H9 (cell line): Measurements from ENCODE around the gene ETF1. TPM values are rescaled to one million over a fixed set of nuclear protein-coding genes. Genes with fewer than 3 reads are reported as not detected.

Source experiments
- DNase-seq: peaks from one replicate; pipeline ENCODE4 v3.0.0-alpha.2; 2017
- H2AFZ ChIP-seq: one replicate; pipeline ENCODE4 v1.6.1; 2013; ENCODE audit warnings: mild to moderate bottlenecking, low read length, control low read depth, moderate library complexity
- H2AK5ac ChIP-seq: 2 replicates; pipeline ENCODE4 v1.6.1; 2013; ENCODE audit warnings: low read length, control low read depth, mixed read lengths; ENCODE audit not compliant: insufficient read length
- H2BK120ac ChIP-seq: one replicate; pipeline ENCODE4 v1.6.1; 2013; ENCODE audit warnings: low read depth, mild to moderate bottlenecking, low read length, control low read depth, inconsistent platforms; ENCODE audit not compliant: poor library complexity, severe bottlenecking
- H2BK12ac ChIP-seq: 2 replicates; pipeline ENCODE4 v1.6.1; 2013; ENCODE audit warnings: low read length, control low read depth, mixed read lengths, low read depth; ENCODE audit not compliant: insufficient read length
- H2BK15ac ChIP-seq: 2 replicates; pipeline ENCODE4 v1.6.1; 2013; ENCODE audit warnings: low read depth, low read length, control low read depth
- H2BK20ac ChIP-seq: one replicate; pipeline ENCODE4 v1.6.1; 2013; ENCODE audit warnings: low read depth, mild to moderate bottlenecking, low read length, control low read depth, inconsistent platforms; ENCODE audit not compliant: poor library complexity, severe bottlenecking
- H2BK5ac ChIP-seq: 2 replicates; pipeline ENCODE4 v1.6.1; 2013; ENCODE audit warnings: low read length, control low read depth, mixed read lengths; ENCODE audit not compliant: insufficient read length
- H3K14ac ChIP-seq: 2 replicates; pipeline ENCODE4 v1.6.1; 2013; ENCODE audit warnings: low read length, control low read depth; ENCODE audit not compliant: insufficient read depth
- H3K18ac ChIP-seq: 2 replicates; pipeline ENCODE4 v1.6.1; 2013; ENCODE audit warnings: low read depth, mild to moderate bottlenecking, mixed read lengths, low read length, control low read depth; ENCODE audit not compliant: insufficient read length
- H3K23ac ChIP-seq: 2 replicates; pipeline ENCODE4 v1.6.1; 2013; ENCODE audit warnings: low read length, control low read depth, mixed read lengths, low read depth; ENCODE audit not compliant: insufficient read length
- H3K23me2 ChIP-seq: 2 replicates; pipeline ENCODE4 v1.6.1; 2013; ENCODE audit warnings: low read depth, mild to moderate bottlenecking, mixed read lengths, low read length, control low read depth; ENCODE audit not compliant: insufficient read length, poor library complexity, severe bottlenecking
- H3K27ac ChIP-seq: 2 replicates; pipeline ENCODE4 v1.5.1; 2013; ENCODE audit warnings: low read length, control low read depth, mixed read lengths, low read depth; ENCODE audit not compliant: insufficient read length
- H3K27me3 ChIP-seq: 2 replicates; pipeline ENCODE4 v1.6.1; 2013; ENCODE audit warnings: low read length, control low read depth, inconsistent platforms; ENCODE audit not compliant: insufficient read depth
- H3K4ac ChIP-seq: 2 replicates; pipeline ENCODE4 v1.6.1; 2013; ENCODE audit warnings: low read depth, mild to moderate bottlenecking, control low read depth, inconsistent platforms, low read length, moderate library complexity
- H3K4me1 ChIP-seq: 2 replicates; pipeline ENCODE4 v1.6.1; 2013; ENCODE audit warnings: low read length, control low read depth, inconsistent platforms; ENCODE audit not compliant: insufficient read depth
- H3K4me2 ChIP-seq: 2 replicates; pipeline ENCODE4 v1.6.1; 2013; ENCODE audit warnings: low read length, control low read depth, mixed read lengths; ENCODE audit not compliant: insufficient read length, insufficient read depth
- H3K56ac ChIP-seq: 2 replicates; pipeline ENCODE4 v1.6.1; 2013; ENCODE audit warnings: low read depth, mild to moderate bottlenecking, mixed read lengths, low read length, control low read depth; ENCODE audit not compliant: insufficient read length
- H3K79me1 ChIP-seq: 2 replicates; pipeline ENCODE4 v1.6.1; 2013; ENCODE audit warnings: low read depth, mild to moderate bottlenecking, moderate library complexity, low read length, control low read depth, inconsistent platforms; ENCODE audit not compliant: insufficient read depth, poor library complexity, severe bottlenecking
- H3K79me2 ChIP-seq: 2 replicates; pipeline ENCODE4 v1.6.1; 2013; ENCODE audit warnings: low read length, control low read depth, inconsistent platforms; ENCODE audit not compliant: insufficient read depth
- H3K9ac ChIP-seq: 2 replicates; pipeline ENCODE4 v1.6.1; 2013; ENCODE audit warnings: low read length, control low read depth, mixed read lengths; ENCODE audit not compliant: insufficient read length; ENCODE audit errors: extremely low read depth
- H3K9me3 ChIP-seq: one replicate; pipeline ENCODE4 v1.6.1; 2013; ENCODE audit warnings: low read depth, low read length, inconsistent platforms; ENCODE audit not compliant: control insufficient read depth
- H3T11ph ChIP-seq: one replicate; pipeline ENCODE4 v1.6.1; 2013; ENCODE audit warnings: mild to moderate bottlenecking, low read length, control low read depth, inconsistent platforms
- H4K20me1 ChIP-seq: one replicate; pipeline ENCODE4 v1.6.1; 2013; ENCODE audit not compliant: control insufficient read depth, insufficient read length, insufficient read depth
- H4K5ac ChIP-seq: 2 replicates; pipeline ENCODE4 v1.6.1; 2013; ENCODE audit warnings: low read depth, mild to moderate bottlenecking, mixed read lengths, low read length, control low read depth; ENCODE audit not compliant: insufficient read length
- H4K8ac ChIP-seq: replicated peaks from 2 replicates; pipeline ENCODE4 v1.6.1; 2013; ENCODE audit warnings: low read length, control low read depth, mixed read lengths, low read depth; ENCODE audit not compliant: insufficient read length
- H4K91ac ChIP-seq: 2 replicates; pipeline ENCODE4 v1.6.1; 2013; ENCODE audit warnings: low read depth, mild to moderate bottlenecking, moderate library complexity, mixed read lengths, low read length, control low read depth; ENCODE audit not compliant: insufficient read length
- H3K27ac Mint-ChIP-seq, 3 experiments: 2 replicates in 2 of 3; 3 replicates in 1 of 3; pipeline ENCODE4 v1.8.0; 2020 to 2021; ENCODE audit warnings: mixed read lengths in 3 of 3, mild to moderate bottlenecking in 1 of 3, moderate library complexity in 1 of 3
- H3K27me3 Mint-ChIP-seq: 2 replicates; pipeline ENCODE4 v1.8.0; 2021; ENCODE audit warnings: low read depth, mild to moderate bottlenecking, moderate library complexity, mixed read lengths
- H3K36me3 Mint-ChIP-seq, 3 experiments: 2 replicates in 2 of 3; 3 replicates in 1 of 3; pipeline ENCODE4 v1.8.0; 2020 to 2021; ENCODE audit warnings: low read depth in 3 of 3, mixed read lengths in 3 of 3; ENCODE audit not compliant: insufficient read depth in 1 of 3
- H3K4me1 Mint-ChIP-seq, 2 experiments: 2 replicates each; pipeline ENCODE4 v1.8.0; 2020; ENCODE audit warnings: mixed read lengths in 2 of 2
- H3K4me3 Mint-ChIP-seq, 2 experiments: 2 replicates in 1 of 2; 3 replicates in 1 of 2; pipeline ENCODE4 v1.8.0; 2020 to 2021; ENCODE audit warnings: mild to moderate bottlenecking in 2 of 2, mixed read lengths in 2 of 2, moderate library complexity in 1 of 2
- H3K9me3 Mint-ChIP-seq, 2 experiments: 2 replicates in 1 of 2; 3 replicates in 1 of 2; pipeline ENCODE4 v1.8.0; 2020; ENCODE audit warnings: mild to moderate bottlenecking in 2 of 2, mixed read lengths in 2 of 2, moderate library complexity in 1 of 2
- total RNA-seq: library from RNA; stranded (reverse); gene quantifications from 2 replicates; pipeline ENCODE4 v1.2.1, GENCODE V29; 2021
- TF ChIP-seq, protein P1 (sequence below): fragments of 200-600 bp; sonication (generic); conservative IDR thresholded peaks from 3 replicates; pipeline ENCODE4 v1.8.0; 2021; ENCODE audit warnings: antibody characterized with exemption, mild to moderate bottlenecking

Gene ETF1
- total RNA-seq, 1 experiment from 2014 or later = 175 TPM

DNA sequence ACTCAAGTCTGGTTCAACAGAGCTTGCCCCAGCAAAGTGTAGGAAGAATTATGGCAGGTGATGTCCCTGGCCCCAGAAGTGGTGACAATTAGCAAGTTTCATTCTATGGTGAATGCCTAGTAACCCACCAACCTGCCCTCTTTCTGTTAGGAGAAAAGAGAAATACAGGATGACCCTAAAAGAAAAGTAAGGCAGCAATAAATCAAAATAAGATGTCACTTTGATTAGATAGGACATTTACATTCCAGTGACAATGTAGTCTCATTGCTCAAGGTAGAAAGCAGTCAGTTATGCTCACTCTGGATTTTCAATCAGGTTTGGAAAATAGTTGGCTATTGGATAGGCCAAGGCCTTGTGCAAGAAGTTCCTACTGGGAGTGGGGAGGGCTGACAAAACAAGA lies 37.7 kb upstream of the ETF1 start:
- Histone ChIP-seq H3K4me2 (no peak overlapping the region), H2AFZ (no peak overlapping the region), H2BK15ac (no peak overlapping the region), H2BK120ac (no peak overlapping the region), H3K4ac (no peak overlapping the region), H3K56ac (no peak overlapping the region), H4K91ac (no peak overlapping the region), H3K18ac (no peak overlapping the region), H2BK5ac (no peak overlapping the region), H3K9ac (no peak overlapping the region), H3K14ac (no peak overlapping the region), H3K79me1 (no peaks in the 10 kb centered on the region), H3K27ac (no peak overlapping the region), H4K20me1 (no peaks in the 10 kb centered on the region), H3K9me3 (no peaks in the 10 kb centered on the region), H2BK20ac (no peak overlapping the region), H2BK12ac (no peak overlapping the region), H3K23ac (no peak overlapping the region), H3K79me2 (no peaks in the 10 kb centered on the region), H3K27me3 (no peaks in the 10 kb centered on the region), H4K8ac (no peak overlapping the region), H2AK5ac (no peak overlapping the region), H4K5ac (no peak overlapping the region), H3K4me1 (no peaks in the 10 kb centered on the region), H3K23me2 (no peaks in the 10 kb centered on the region), H3T11ph (no peak overlapping the region)
- Mint-ChIP-seq H3K36me3 (no peaks in the 10 kb centered on the region), H3K9me3 (no peaks in the 10 kb centered on the region), H3K27me3 (no peaks in the 10 kb centered on the region), H3K27ac (no peak overlapping the region), H3K4me3 (no peak overlapping the region), H3K4me1 (peaks cover 5 to 13% of the 10 kb centered on the region in 2 experiments)
- DNase-seq = no peak
- TF ChIP-seq, protein P1, sequence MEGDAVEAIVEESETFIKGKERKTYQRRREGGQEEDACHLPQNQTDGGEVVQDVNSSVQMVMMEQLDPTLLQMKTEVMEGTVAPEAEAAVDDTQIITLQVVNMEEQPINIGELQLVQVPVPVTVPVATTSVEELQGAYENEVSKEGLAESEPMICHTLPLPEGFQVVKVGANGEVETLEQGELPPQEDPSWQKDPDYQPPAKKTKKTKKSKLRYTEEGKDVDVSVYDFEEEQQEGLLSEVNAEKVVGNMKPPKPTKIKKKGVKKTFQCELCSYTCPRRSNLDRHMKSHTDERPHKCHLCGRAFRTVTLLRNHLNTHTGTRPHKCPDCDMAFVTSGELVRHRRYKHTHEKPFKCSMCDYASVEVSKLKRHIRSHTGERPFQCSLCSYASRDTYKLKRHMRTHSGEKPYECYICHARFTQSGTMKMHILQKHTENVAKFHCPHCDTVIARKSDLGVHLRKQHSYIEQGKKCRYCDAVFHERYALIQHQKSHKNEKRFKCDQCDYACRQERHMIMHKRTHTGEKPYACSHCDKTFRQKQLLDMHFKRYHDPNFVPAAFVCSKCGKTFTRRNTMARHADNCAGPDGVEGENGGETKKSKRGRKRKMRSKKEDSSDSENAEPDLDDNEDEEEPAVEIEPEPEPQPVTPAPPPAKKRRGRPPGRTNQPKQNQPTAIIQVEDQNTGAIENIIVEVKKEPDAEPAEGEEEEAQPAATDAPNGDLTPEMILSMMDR = no peak
